ENCODE results near the gene FNDC3A.
"Not testable (repeated sequence)": the region's sequence is repeated elsewhere in the genome, so short reads cannot be mapped to it uniquely, and the experiment has no call there.

The FNDC3A gene

DNA sequence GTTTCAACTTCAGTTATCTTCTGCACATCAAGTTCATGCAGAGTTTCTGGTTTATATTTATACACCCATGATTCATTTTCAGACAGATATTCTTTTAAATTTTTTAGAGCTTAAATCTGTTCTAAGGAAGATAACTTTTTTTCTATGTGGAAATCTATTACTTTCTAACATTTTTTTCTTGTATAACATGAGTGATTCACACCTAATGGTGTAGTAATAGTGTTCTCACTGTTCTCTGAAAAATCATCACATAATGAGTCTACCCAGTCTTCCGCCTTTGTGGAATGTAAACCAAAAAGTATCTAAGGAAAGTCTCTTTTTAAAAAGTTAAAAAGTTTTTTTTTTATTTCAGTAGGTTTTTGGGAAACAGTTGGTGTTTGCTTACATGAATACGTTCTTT is 70.8 kb downstream of the FNDC3A start:
- DNase-seq, result no peak

DNA sequence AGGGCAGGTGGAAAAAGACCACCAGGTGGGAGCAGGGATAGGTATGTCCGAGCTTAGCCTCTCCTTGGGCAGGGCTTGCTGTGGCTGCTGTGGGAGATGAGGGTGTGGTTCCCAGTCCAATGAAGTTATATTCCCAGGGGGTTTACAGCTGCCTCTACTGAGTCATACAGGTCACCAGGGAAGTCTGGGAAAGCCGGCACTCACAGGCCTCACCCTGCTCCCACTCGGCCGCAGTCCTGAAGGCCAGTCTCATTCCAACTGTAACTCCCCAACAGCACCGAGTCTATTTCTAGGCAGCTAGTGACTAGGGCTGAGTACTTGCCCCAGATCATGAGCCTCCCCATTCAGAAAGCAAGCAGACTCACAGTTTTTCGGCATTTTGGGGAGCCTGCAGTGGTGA is 77.1 kb downstream of the FNDC3A start:
- DNase-seq, result no peak

- no peak for DNase-seq
Measured at GRCh38 chr13:49053215-49053614, 77.5 kb downstream of the FNDC3A start.

DNA sequence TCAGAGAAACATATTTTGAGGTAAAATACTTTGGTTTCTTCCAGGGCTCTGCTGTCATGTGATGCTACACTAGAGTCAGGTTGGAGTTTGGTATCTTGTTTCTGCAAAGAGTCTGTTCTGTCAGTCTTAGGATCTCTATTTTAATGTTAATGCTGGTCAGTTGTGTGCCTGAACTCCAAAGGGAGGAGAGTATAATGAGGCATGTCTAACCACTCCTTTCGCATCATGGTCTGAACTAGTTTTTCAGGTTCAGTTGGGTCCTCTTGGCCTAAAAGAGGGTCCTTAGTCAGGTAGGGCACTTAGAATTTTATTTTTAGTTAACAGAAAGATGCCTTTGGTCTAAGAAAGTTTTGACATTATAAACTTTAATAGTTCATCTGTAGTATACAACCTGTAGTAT is 78.2 kb downstream of the FNDC3A start:
- no peak for DNase-seq

DNA sequence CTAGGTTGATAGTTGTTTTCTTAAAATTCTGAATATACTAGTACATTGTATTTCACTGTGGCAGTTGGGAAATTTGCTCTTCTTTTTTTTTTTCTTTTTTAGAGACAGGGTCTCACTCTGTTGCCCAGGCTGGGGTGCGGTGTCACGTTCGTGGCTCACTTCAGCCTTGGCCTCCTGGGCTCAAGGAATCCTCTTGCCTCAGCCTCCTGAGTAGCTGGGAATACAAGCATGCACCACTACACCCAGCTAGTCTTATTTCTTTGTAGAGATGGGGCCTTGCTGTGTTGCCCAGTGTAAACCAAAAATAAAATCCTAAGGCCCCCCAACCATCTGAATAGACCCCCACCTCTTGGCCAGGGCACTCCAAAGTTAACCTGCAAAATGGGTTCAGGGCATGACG is 79.3 kb downstream of the FNDC3A start:
- no peak for DNase-seq

- DNase-seq, result no peak
Measured at GRCh38 chr13:49057176-49057575, 81.5 kb downstream of the FNDC3A start.

GRCh38 chr13:49058761-49059160 is 83.0 kb downstream of the FNDC3A start:
- DNase-seq, result no peak

DNA sequence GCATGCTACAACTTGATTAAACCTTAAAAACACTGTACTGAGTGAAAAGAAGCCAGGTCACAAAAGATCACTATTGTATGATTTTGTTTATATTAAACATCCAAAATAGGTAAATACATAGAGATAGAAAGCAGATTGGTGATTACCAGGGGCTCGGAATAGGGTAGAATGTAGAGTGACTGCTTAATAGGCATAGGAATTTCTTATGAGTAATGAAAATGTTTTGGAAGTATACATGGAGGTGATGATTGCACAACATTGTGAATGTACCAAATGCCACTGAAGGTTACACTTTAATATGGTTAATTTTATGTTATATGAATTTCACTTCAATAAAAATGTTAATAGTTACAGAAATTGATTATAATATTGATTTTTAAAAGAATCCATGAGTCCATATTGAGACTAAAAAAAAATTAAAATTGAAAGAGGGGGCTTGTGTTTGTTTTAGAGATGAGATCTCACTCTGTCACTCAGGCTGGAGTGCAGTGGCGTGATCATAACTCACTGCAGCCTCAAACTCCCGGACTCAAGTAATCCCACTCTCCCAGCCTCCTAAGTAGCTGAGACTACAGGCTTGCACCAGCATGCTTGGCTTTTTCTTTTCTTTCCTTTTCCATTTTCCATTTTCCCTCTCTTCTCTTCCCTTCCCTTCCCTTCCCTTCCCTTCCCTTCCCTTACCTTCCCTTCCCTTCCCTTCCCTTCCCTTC is 85.1 kb downstream of the FNDC3A start:
- DNase-seq, result no peak

- DNase-seq, result not testable (repeated sequence)
Measured at GRCh38 chr13:49061388-49061752, 85.7 kb downstream of the FNDC3A start.

- no peak for DNase-seq
Measured at GRCh38 chr13:49062297-49062896, 86.7 kb downstream of the FNDC3A start.

- DNase-seq, result no peak
Measured at GRCh38 chr13:49063011-49063410, 87.3 kb downstream of the FNDC3A start.

DNA sequence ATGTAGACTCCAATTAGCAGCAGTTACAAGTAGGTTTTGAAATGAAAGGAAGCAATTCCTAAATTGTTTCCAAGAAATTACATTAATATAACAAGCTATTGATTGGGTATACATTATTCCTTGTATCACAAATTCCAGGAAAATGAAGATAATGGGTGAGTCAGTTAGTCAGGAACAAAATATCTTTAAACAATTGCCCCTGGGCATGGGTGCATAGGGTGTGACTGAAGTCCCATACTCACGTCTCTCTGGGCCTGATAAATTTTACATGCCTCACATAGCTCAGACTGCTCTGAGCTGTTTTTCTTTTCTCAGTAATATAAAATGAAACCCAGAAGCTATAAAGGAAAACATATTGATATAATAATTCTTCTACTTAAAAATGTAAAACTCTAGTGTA is 87.8 kb downstream of the FNDC3A start:
- DNase-seq, result no peak

DNA sequence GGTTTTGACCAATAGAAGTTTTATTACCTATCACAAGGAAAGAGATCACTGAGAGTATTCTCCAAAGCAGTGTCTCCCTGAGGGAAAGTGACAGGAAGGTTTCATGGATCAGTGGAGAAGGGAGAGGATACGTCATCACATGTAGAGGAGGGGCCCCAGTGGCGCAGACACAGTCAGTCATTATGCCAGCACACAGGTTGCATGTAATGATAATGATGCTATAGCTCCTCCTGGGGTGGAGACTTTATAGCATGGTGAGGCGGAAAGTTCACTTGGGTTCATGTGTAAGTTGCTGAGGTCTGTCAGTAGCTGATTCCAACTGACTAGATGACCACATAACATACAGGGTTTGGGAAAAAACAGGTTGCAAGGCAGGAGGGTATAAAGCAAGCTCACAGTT is 88.8 kb downstream of the FNDC3A start:
- DNase-seq, result no peak

- no peak for DNase-seq
Measured at GRCh38 chr13:49066856-49067255, 91.1 kb downstream of the FNDC3A start.

DNA sequence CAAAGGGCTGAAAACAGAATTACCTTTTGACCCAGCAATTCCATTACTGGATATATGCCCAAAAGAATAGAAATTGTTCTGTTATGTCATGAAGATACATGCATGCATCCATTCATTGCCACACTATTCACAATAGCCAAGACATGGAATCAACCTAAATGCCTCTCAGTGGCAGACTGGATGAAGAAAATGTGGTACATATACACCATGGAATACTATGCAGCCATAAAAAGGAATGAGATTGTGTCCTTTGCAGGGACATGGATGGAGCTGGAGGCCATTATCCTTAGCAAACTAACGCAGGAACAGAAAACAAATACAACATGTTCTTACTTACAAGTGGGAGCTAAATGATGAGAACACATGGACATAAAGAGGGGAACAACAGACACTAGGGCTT is 92.8 kb downstream of the FNDC3A start:
- DNase-seq, result not testable (repeated sequence)

DNA sequence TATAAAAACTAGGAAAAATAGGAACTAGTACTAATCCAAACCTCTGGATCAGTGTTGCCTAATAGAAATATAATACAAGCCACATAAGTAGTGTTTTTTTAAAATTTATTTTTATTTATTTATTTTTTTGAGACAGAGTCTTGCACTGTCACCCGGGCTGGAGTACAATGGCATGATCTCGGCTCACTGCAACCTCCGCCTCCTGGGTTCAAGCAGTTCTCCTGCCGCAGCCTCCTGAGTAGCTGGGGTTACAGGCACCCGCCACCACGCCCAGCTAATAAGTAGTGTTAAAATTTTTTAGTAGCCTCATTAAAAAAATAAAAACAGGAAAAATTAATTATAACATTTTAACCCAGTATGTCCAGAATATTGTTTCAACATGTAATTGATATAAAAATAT is 94.3 kb downstream of the FNDC3A start:
- not testable (repeated sequence) for DNase-seq

- DNase-seq, result no peak
Measured at GRCh38 chr13:49071341-49071937, 95.7 kb downstream of the FNDC3A start.

- no peak for DNase-seq
Measured at GRCh38 chr13:49082653-49083536, 107.2 kb downstream of the FNDC3A start.

DNA sequence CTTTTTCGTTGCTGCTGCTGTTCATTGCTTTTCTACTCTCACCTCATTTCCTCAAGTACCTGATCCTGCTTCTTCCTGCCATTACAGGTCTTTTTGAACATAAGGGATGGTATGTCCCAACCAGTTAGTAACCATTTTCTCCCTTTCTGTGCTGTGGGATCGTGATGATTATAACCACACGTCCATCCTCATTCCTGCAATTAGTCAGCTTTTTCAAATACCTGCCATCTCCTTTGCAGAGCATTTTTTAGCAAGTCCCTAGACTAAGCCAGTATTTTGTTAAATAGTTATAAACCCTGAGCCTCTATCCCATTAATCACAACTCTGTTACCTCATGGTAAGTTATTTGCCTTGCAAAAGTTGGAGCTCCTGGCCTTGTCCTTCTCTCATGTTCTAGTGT is 109.2 kb downstream of the FNDC3A start:
- DNase-seq, result no peak

DNA sequence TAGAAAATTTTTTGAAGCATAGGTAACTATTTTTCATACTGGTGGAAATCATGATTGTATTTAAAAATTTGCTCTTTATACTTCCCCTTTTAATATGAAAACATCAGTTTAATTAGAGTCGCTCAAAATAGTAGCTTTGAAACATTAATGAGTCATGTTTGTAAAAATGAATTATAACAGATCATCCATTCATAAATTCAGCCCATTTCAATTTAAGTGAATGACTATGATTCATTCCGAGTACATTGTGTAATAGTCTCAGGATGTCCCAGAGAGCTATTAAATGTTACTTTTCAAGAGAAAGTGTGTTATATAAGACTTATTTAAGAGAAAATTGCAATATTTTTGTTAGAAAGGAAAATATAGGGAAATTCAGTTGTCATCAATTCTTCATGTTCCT is 111.0 kb downstream of the FNDC3A start:
- DNase-seq, result no peak

DNA sequence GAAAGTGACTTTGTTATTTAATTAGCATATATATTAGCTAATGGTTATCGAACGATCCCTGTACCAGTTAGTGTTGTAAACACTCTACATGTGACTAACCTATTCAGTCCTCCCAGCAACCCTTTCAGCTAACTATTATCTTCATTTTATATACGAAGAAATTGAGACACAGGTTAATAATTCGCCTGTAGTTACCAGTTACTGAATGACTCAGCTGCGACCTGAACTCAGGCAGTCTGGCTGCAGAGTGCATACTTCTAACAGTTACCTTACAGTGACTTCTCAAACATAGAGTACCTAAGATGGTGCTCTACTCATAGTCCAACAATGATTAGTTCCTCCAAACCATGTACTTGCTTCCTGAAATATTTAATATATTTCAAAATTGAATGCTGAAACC is 117.7 kb downstream of the FNDC3A start:
- DNase-seq, result no peak

- DNase-seq, result no peak
Measured at GRCh38 chr13:49097374-49097773, 121.7 kb downstream of the FNDC3A start.

DNA sequence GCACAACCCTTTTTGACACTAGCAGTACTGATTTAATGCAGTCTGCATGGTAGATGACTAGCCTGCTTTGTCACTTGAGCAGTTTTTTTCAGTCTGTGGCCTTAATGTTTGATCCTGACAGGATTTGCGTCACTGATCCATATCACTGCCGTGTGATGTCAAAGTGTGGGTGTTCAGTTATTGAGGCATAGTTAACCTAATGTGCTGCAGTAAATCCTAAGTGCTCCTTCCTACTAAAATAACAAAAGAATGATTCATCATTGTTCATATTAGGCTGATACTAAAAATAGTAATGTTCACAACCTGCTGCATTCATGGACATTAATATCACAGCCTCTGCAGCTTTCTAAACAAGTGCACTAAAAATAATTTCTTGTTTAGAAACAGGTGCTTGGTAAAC is 122.5 kb downstream of the FNDC3A start:
- DNase-seq, result no peak
